HL-60/S4 (cell line): ENCODE measurements around the gene RUNX1.

Experiments
- in situ Hi-C: fragments of 300-500 bp; cut with MboI; formaldehyde crosslinking; loops from 2 replicates; pipeline ENCODE4 v1.14.3; 2022; ENCODE audit warnings: low sequenced_read_pairs

RUNX1 gene

GRCh38 chr21:34867785-34868184 is 181.3 kb downstream of the RUNX1 start:
- in situ Hi-C loops, result no loop called here

GRCh38 chr21:34865400-34866241 is 183.5 kb downstream of the RUNX1 start:
- in situ Hi-C loops, result no loop called here

- in situ Hi-C loops, result no loop called here
These were observed 184.5 kb downstream of the RUNX1 start for GRCh38 chr21:34864370-34865149.

- in situ Hi-C loops, result no loop called here
These were observed 186.2 kb downstream of the RUNX1 start for GRCh38 chr21:34862951-34863350.

- in situ Hi-C loops, result no loop called here
These were observed 187.8 kb downstream of the RUNX1 start for GRCh38 chr21:34861258-34861657.

GRCh38 chr21:34859976-34860653 is 189.0 kb downstream of the RUNX1 start:
- in situ Hi-C loops, result no loop called here

- in situ Hi-C loops, result no loop called here
These were observed 190.5 kb downstream of the RUNX1 start for GRCh38 chr21:34858559-34858958.

- in situ Hi-C loops, result no loop called here
These were observed 191.2 kb downstream of the RUNX1 start for GRCh38 chr21:34857874-34858273.

- in situ Hi-C loops, result no loop called here
These were observed 191.9 kb downstream of the RUNX1 start for GRCh38 chr21:34857122-34857713.

- in situ Hi-C loops, result no loop called here
These were observed 196.7 kb downstream of the RUNX1 start for GRCh38 chr21:34852448-34852847.

- in situ Hi-C loops, result no loop called here
These were observed 198.9 kb downstream of the RUNX1 start for GRCh38 chr21:34850166-34850690.

- in situ Hi-C loops, result no loop called here
These were observed 202.4 kb downstream of the RUNX1 start for GRCh38 chr21:34846601-34847112.

- in situ Hi-C loops, result no loop called here
These were observed 203.3 kb downstream of the RUNX1 start for GRCh38 chr21:34845521-34846451.

GRCh38 chr21:34844924-34845238 is 204.2 kb downstream of the RUNX1 start:
- in situ Hi-C loops, result no loop called here

- in situ Hi-C loops, result no loop called here
These were observed 204.8 kb downstream of the RUNX1 start for GRCh38 chr21:34844013-34844923.

- in situ Hi-C loops, result no loop called here
These were observed 205.5 kb downstream of the RUNX1 start for GRCh38 chr21:34843562-34843961.

GRCh38 chr21:34841154-34841553 is 207.9 kb downstream of the RUNX1 start:
- in situ Hi-C loops, result no loop called here

- in situ Hi-C loops, result no loop called here
These were observed 208.4 kb downstream of the RUNX1 start for GRCh38 chr21:34840693-34841092.
